HCT116 (cell line): ENCODE measurements around the gene SFRP4. TPM values are rescaled to one million over a fixed set of nuclear protein-coding genes. Genes with fewer than 3 reads are reported as not detected.

Source experiments
- ATAC-seq: fragments of 200-7000 bp; cut with Tn5 transposase; 2 replicates; pipeline ENCODE4 v1.9.1; 2020; ENCODE audit warnings: mild to moderate bottlenecking, moderate library complexity
- BruUV-seq: library from RNA; stranded (reverse); fragments of 400-500 nt; replicated peaks from 2 replicates; lab custom pipeline; 2021; lab: Mats Ljungman, UMichigan
- CTCF ChIA-PET: fragments of 300-600 bp; sonication (Branson Sonifier 250); formaldehyde crosslinking; loops from one replicate; lab custom pipeline; 2021; ENCODE audit warnings: antibody characterized with exemption; lab: Charles Lee
- POLR2A ChIA-PET: fragments of 300-600, 350-600 bp; sonication (Branson Sonifier 250); formaldehyde crosslinking; loops from one replicate; lab custom pipeline; 2021; ENCODE audit warnings: antibody characterized with exemption; lab: Charles Lee
- RAD21 ChIA-PET, 2 experiments: fragments of 300-600 bp; sonication (Branson Sonifier 250); formaldehyde crosslinking; loops; one replicate each; lab custom pipeline; 2023; ENCODE audit warnings: low total read pairs in 2 of 2; ENCODE audit not compliant: uncharacterized antibody in 2 of 2, unreplicated experiment in 2 of 2, low non-redundant PET in 1 of 2; lab: Charles Lee
- DNase-seq: peaks from one replicate; pipeline ENCODE4 v3.0.0-alpha.2; 2010; ENCODE audit warnings: low read depth, low spot score
- H2AFZ ChIP-seq: fragments of 200-600 bp; shearing (Covaris generic), sonication (generic); 2 replicates; pipeline ENCODE4 v1.6.1; 2017; ENCODE audit warnings: low read depth, mixed run types, mixed read lengths, antibody characterized with exemption, low read length; ENCODE audit not compliant: poor library complexity, severe bottlenecking
- H3K27ac ChIP-seq: 2 replicates; pipeline ENCODE4 v1.5.1; 2012; ENCODE audit warnings: low read depth, low read length
- H3K27me3 ChIP-seq: fragments of 200-600 bp; sonication (generic); 2 replicates; pipeline ENCODE4 v1.6.1; 2016; ENCODE audit warnings: mixed run types, low read length, mixed read lengths; ENCODE audit not compliant: insufficient read depth
- H3K36me3 ChIP-seq, 2 experiments: fragments of 200-500 bp in 1 of 2; fragments of 200-600 bp in 1 of 2; sonication (Bioruptor generic) in 1 of 2; sonication (generic) in 1 of 2; 2 replicates each; pipeline versions ENCODE4 v1.5.1 to v1.6.1; 2014 to 2016; ENCODE audit warnings: low read length in 2 of 2, inconsistent platforms in 1 of 2, mixed read lengths in 1 of 2, mixed run types in 1 of 2; ENCODE audit not compliant: insufficient read depth in 2 of 2, control insufficient read depth in 1 of 2
- H3K4me1 ChIP-seq, 2 experiments: fragments of 200-600 bp in 1 of 2; sonication (generic) in 1 of 2; 2 replicates each; pipeline versions ENCODE4 v1.5.1 to v1.6.1; 2012 to 2017; ENCODE audit warnings: low read length in 2 of 2, inconsistent platforms in 1 of 2, mild to moderate bottlenecking in 1 of 2, mixed read lengths in 1 of 2, mixed run types in 1 of 2, moderate library complexity in 1 of 2; ENCODE audit not compliant: insufficient read depth in 2 of 2, control insufficient read depth in 1 of 2
- H3K4me2 ChIP-seq: fragments of 200-600 bp; sonication (generic); 2 replicates; pipeline ENCODE4 v1.6.1; 2017; ENCODE audit warnings: mixed run types, low read length, mixed read lengths
- H3K4me3 ChIP-seq, 2 experiments: fragments of 200-600 bp in 1 of 2; sonication (generic) in 1 of 2; replicated peaks in 1 of 2; 2 replicates each; pipeline ENCODE4 v1.5.1; 2011 to 2016; ENCODE audit warnings: low read length in 2 of 2, control low read depth in 1 of 2, low read depth in 1 of 2, mild to moderate bottlenecking in 1 of 2, mixed read lengths in 1 of 2, mixed run types in 1 of 2
- H3K79me2 ChIP-seq: fragments of 200-600 bp; sonication (generic); 2 replicates; pipeline ENCODE4 v1.6.1; 2017; ENCODE audit warnings: mild to moderate bottlenecking, mixed run types, low read length, moderate library complexity, mixed read lengths; ENCODE audit not compliant: insufficient read depth
- H3K9ac ChIP-seq: fragments of 200-600 bp; sonication (generic); 2 replicates; pipeline ENCODE4 v1.6.1; 2016; ENCODE audit warnings: low read length, mixed read lengths
- H3K9me2 ChIP-seq: fragments of 200-600 bp; sonication (generic), shearing (Covaris generic); 2 replicates; pipeline ENCODE4 v1.6.1; 2017; ENCODE audit warnings: mixed run types, mild to moderate bottlenecking, moderate library complexity; ENCODE audit not compliant: insufficient read depth
- H3K9me3 ChIP-seq, 2 experiments: fragments of 200-500 bp in 1 of 2; fragments of 200-600 bp in 1 of 2; sonication (Bioruptor generic) in 1 of 2; sonication (generic) in 1 of 2; 2 replicates each; pipeline ENCODE4 v1.6.1; 2014 to 2017; ENCODE audit warnings: low read length in 2 of 2, mixed read lengths in 2 of 2, inconsistent platforms in 1 of 2, low read depth in 1 of 2, mild to moderate bottlenecking in 1 of 2, mixed run types in 1 of 2, moderate library complexity in 1 of 2; ENCODE audit not compliant: control insufficient read depth in 1 of 2, insufficient read depth in 1 of 2
- H4K20me1 ChIP-seq: fragments of 200-600 bp; sonication (generic), shearing (Covaris generic); 2 replicates; pipeline ENCODE4 v1.6.1; 2017; ENCODE audit warnings: mixed run types, mild to moderate bottlenecking, moderate library complexity; ENCODE audit not compliant: insufficient read depth
- CEBPB ChIP-seq: IDR thresholded peaks from 2 replicates; pipeline ENCODE4 v1.6.1; 2012; ENCODE audit warnings: low read depth
- CTCF ChIP-seq, 3 experiments: fragments of 200-600 bp in 1 of 3; sonication (generic) in 1 of 3; IDR thresholded peaks in 2 of 3; conservative IDR thresholded peaks in 1 of 3; 2 replicates each; pipeline ENCODE4 v1.5.1; 2012 to 2017; ENCODE audit warnings: low read depth in 2 of 3, low read length in 2 of 3, antibody characterized with exemption in 1 of 3, borderline replicate concordance in 1 of 3, control low read depth in 1 of 3, mild to moderate bottlenecking in 1 of 3, mixed read lengths in 1 of 3, mixed run types in 1 of 3, moderate library complexity in 1 of 3; ENCODE audit not compliant: insufficient read depth in 1 of 3
- JUND ChIP-seq: IDR thresholded peaks from 2 replicates; pipeline ENCODE4 v1.6.1; 2012
- MAX ChIP-seq: IDR thresholded peaks from 2 replicates; pipeline ENCODE4 v1.6.1; 2012
- POLR2A ChIP-seq: IDR thresholded peaks from 2 replicates; pipeline ENCODE4 v1.7.0; 2011; ENCODE audit warnings: borderline replicate concordance; ENCODE audit not compliant: insufficient read depth, insufficient read length; ENCODE audit errors: extremely low read depth
- POLR2AphosphoS5 ChIP-seq: IDR thresholded peaks from 2 replicates; pipeline ENCODE4 v1.6.1; 2011; ENCODE audit warnings: mild to moderate bottlenecking, low read depth, low read length, moderate library complexity
- RAD21 ChIP-seq: IDR thresholded peaks from 2 replicates; pipeline ENCODE4 v1.6.1; 2012; ENCODE audit warnings: low read depth, mild to moderate bottlenecking
- SRF ChIP-seq: IDR thresholded peaks from 2 replicates; pipeline ENCODE4 v1.6.1; 2012; ENCODE audit warnings: low read depth
- TCF7L2 ChIP-seq: IDR thresholded peaks from 2 replicates; pipeline ENCODE4 v1.7.0; 2011; ENCODE audit warnings: borderline replicate concordance, inconsistent platforms; ENCODE audit not compliant: insufficient read depth, insufficient read length; ENCODE audit errors: extremely low read depth
- YY1 ChIP-seq: IDR thresholded peaks from 2 replicates; pipeline ENCODE4 v1.6.1; 2011; ENCODE audit warnings: low read length, low read depth, moderate library complexity, mild to moderate bottlenecking; ENCODE audit not compliant: insufficient replicate concordance; ENCODE audit errors: extremely low read depth
- ZNF274 ChIP-seq: fragments of 200-500 bp; sonication (Bioruptor generic); IDR thresholded peaks from 2 replicates; pipeline ENCODE4 v1.6.1; 2014; ENCODE audit warnings: mild to moderate bottlenecking, low read depth, low read length, inconsistent platforms
- intact Hi-C: fragments of 100-400 bp; cut with micrococcal nuclease; formaldehyde crosslinking; loops from 2 replicates; pipeline ENCODE4 v1.10.0; 2022
- total RNA-seq: library from RNA; stranded (reverse); gene quantifications from one replicate; pipeline ENCODE4 v1.2.1, GENCODE V29; 2021; ENCODE audit not compliant: unreplicated experiment

Gene SFRP4
- total RNA-seq, 1 experiment from 2014 or later: 0.25 TPM

- Histone ChIP-seq H3K9ac (peak within 1 kb of the TSS; percentile 69), H3K4me2 (peak within 1 kb of the TSS; percentile 72), H3K27ac (peak within 1 kb of the TSS; percentile 89), H3K27me3 (no peaks in the 10 kb centered on the region), H4K20me1 (no peaks in the 10 kb centered on the region), H3K4me1 (peaks cover 9 to 16% of the 10 kb centered on the region in 2 experiments; a peak in 2 of 4 replicates), H3K9me3 (peaks cover 0 to 3% of the 10 kb centered on the region in 2 experiments; a peak in 1 of 4 replicates), H2AFZ (peak within 1 kb of the TSS; percentile 67), H3K79me2 (peaks cover 12% of the 10 kb centered on the region), H3K4me3 (peak within 1 kb of the TSS; percentile 48 to 64), H3K36me3 (0 out of 4 replicates have a peak, but pooled peaks cover 0 to 4% of the 10 kb centered on the region in 2 experiments), H3K9me2 (no peaks in the 10 kb centered on the region)
- DNase-seq: peak; percentile 37
- CTCF ChIA-PET: interaction anchor here (0.9 to 1.0 kb wide), 2 partner anchors 13 to 450 kb away, joined by 3 read pairs; no protein-coding TSS in a partner anchor
- intact Hi-C loops: no loop called here
- peak; percentile 75 for ATAC-seq
- TF ChIP-seq POLR2AphosphoS5 (peak; percentile 74), CEBPB (no peak), SRF (no peak), MAX (peak; percentile 52; the same call in 1 of the 2 replicates), POLR2A (no peak), TCF7L2 (no peak), ZNF274 (no peak), YY1 (no peak), RAD21 (no peak), CTCF (IDR thresholded peaks at IDR 0.05 in 2 of 3, conservative IDR thresholded peaks at IDR 0.05 in 1 of 3; ENCODE audit: borderline replicate concordance in 1 of 3, insufficient read depth in 1 of 3, low read depth in 2 of 3, low read length in 2 of 3) (peak; percentile 16 to 26 (median 25); a peak in 1 of 6 replicates), JUND (no peak)
- RAD21 ChIA-PET: no interaction called here
- no TSS peak for BruUV-seq
- POLR2A ChIA-PET: no interaction called here
These were observed 3.8 kb upstream of the SFRP4 start, which contains the start of gene EPDR1 for GRCh38 chr7:37920305-37920848. EPDR1 (plus strand) TSS chr7:37920640; CDS start chr7:37920940, 300 bp downstream.
